GM19099 (cell line): ENCODE measurements around the gene AJUBA.

Experiments used
- POLR2A ChIP-seq: IDR thresholded peaks from 3 replicates; pipeline ENCODE4 v1.6.1; 2011; ENCODE audit warnings: low read depth; ENCODE audit not compliant: insufficient read length; ENCODE audit errors: extremely low read depth

AJUBA gene

DNA sequence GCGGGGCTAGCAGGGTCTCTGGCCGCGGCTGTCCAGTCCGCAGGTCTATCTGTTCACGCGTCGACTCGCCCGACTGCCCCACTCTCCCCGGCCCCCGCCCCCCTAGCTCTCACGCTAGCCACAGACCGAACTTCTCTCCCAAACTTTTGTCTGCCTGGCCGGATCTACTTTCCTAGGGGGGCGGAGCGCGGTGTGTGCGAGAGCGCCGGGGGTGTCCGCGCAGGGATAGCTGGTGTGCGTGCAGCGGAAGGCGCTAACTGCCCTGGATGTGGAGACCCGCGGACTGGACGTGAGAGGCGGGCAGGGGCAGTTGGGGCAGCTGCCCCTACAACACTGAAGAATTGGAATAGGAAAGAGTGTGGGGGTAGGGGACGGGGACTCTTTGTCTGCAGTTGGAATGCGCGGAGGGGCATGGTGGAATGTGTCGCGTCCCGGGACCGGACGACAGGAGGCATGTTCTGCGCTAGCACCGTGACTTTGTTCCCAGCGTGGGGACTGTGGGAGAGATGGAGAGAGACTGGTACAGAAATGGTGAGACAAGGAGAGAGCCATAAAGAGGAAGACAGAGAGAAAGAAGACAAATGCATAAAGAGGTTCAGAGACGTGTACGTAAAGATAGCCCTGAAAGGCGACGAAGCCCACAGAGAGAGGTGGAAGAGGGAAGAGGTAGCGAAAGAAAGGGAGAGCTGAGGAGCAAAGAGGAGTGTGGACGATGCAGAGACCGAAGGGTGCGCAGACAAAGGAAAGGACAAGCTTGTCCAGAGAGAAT, at the start of gene AJUBA:
AJUBA (minus strand) TSS at position 75 of the 769 bp plus-strand sequence. CDS start 285 bp downstream, outside the sequence.
- TF ChIP-seq POLR2A, result no peak

DNA sequence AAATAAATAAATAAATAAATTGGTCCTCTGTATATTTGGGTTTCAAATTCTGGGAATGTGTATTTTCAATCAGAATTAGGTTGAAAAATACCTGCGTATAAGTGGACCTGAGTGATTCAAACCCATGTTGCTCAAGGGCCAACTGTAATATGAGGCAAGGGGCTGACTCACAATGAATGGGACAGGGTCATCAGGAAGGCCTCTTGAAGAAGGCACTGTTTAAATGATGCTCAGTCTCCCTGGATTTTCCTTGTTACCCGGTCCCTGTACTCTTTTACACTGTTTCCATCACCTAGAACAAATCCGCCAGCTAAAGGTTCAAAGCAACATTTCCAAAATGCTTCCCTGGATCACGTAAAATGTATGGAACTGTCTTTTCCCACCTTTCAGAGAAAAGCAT, 48.6 kb upstream of the AJUBA start:
- TF ChIP-seq POLR2A, result no peak

DNA sequence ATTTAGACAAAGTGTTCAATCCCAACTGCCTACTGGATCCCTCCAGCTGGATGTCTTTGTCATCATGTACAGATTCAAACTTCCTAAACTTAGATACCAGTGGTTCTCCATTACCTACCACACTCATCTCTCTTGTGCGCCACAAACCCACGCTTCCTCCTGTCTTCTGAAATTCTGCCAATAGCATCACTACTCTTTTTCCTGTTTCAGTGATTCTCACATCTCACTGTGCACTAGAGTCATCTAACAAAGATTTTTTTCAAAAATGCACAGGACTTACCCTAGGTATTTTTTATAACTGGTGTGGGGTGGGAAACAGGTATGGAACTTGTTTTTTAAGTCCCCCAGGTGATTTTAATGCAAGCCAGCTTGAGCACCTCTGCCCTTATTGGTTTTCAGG, 46.4 kb upstream of the AJUBA start:
- TF ChIP-seq POLR2A, result no peak

DNA sequence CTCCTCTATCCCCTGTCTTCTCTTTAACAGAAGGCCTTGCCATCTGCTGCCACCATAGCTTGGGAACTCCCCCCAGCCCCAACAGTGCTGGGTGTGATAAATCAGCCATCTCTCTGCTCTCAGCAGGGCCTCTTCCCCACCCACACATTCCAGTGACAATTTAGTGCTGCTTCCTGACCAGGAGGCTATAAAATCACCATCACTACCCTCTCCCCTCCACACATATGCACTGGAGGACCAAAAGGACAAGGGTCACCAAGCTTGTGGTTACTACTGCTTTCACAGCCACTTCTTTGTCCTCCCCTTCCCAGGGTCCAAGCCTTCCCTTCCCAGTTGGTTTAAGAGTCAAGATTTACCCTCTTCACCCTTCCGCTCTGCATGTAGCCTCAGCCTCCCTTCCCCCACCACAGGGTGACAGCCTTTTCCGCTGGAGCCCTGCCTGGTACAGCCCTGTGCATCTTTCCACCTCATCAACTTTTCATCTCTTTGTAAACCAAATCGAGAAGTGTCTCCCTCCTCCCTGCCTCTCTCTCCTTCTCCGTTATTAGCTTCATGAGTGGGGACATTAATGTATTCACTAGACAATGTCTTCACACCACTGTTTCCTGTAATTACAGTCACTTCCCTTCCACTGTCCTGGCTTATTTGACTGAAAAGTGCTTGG, 42.9 kb upstream of the AJUBA start:
- no peak for TF ChIP-seq POLR2A

DNA sequence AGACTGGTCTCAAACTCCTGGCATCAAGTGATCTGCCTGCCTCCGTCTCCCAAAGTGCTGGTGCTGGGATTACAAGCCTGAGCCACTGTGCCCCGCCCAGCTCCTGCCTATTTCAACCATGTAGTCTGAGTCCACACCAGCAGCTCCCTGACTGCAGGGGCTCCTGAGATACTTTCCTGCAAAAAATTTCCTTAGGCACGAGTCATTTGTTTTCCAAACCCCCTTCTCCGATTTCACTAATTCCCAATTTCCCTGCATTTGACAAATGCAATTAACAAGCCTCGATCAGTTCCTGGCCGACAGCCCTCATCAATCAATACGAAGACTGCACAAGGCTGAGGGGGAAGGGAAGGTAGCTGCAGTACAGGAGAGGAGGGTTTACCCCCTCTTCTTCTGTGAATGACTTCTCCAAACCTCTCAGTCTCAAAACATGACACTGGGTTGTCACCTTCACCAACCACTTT, 42.3 kb upstream of the AJUBA start:
- TF ChIP-seq POLR2A, result no peak

DNA sequence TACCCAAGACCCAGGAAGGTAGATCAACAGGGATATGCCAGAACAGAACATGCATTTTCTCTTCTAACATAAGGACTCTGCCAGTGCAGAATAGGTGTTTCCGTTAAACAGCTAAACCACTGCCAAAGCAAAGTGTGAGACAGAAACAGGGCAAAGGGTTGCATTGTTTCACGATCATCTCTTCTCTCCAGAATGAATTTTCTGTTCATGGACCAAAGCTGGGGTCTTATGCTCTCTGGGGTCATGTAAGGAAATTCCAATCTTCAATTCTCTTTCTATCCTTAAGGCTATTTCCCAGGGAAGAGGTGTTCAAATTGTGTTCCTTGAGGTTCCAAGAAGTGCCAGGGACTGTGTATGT, 41.4 kb upstream of the AJUBA start:
- TF ChIP-seq POLR2A, result no peak

DNA sequence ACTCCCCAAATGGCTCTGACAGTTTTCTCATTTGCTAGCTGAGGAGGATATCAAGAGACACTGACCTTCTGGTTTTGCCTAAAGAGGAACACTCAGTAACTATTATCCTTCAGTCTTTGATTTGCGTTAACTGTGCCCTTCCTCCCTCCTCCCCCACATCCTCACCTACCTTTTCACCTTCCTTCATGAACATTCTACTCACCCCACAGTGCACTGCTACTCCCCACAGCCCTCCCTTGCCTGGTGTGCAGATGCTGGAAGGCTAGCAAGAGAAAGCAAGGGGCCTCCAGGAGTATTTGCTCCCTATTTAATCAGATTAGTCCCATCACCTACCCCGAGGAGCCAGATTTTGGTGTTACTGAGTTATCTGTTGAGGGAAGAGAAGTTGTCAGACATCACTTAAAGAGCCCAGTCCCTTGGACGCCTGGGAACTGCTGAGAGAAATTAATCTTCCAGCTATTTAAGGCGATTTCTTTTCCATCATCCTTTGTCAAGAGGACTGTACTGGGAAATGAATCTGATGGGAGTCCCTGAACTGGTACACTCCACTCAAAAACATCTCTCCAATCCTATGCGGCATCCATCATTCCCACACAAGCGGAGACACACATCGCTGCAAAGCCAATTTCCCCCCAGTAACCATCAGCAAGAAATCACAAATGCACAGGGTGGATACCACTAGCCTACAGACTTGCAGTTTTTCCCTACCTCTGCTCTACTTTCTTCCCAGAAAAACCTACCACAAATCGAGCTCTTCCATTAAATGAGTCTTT, 40.9 kb upstream of the AJUBA start:
- no peak for TF ChIP-seq POLR2A

DNA sequence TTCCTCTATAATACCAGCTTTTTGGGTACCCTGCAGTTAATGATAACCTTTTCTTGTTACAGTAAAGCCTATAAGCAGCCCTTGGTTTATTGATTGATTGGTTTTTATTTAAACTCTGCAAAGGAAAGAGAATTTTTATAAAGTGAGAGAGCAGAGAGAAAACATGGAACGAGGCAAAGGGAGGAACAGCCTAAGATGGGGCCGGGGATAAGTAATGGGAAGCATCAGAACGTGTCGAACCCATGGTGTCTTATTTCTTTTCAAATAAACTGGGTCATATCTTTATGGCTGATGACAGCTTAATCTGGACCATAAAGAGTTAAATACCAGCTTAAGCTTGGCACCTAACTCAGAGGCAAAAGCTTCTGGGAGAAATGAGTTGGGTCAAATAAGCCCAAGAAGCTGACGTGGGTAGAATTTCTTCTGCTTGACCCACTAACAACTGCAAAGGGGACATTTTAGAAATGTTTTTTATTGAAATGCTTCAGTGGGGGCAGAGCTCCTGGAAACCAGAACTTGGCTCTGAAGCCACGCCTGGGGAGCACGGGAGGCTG, 39.6 kb upstream of the AJUBA start:
- TF ChIP-seq POLR2A, result no peak

DNA sequence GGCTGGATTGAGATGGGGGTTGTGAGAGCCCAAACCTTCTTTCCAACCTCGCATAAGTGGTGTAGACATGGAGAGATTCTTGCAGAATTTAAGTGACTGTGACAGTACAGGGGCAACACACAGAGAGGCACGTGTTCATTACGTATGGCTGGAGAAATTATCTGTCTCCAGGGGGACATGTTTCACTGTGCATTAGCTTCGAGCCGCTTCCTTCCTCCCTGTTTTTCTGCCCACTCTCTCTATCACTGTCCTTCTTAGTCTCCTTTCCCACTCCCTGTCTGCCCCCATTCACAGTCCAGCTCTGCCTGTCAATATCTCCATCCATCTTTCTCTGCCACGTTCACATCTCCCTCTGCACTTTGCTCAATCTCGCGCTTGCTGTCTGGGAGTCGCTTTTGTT, 39.1 kb upstream of the AJUBA start:
- TF ChIP-seq POLR2A, result no peak

DNA sequence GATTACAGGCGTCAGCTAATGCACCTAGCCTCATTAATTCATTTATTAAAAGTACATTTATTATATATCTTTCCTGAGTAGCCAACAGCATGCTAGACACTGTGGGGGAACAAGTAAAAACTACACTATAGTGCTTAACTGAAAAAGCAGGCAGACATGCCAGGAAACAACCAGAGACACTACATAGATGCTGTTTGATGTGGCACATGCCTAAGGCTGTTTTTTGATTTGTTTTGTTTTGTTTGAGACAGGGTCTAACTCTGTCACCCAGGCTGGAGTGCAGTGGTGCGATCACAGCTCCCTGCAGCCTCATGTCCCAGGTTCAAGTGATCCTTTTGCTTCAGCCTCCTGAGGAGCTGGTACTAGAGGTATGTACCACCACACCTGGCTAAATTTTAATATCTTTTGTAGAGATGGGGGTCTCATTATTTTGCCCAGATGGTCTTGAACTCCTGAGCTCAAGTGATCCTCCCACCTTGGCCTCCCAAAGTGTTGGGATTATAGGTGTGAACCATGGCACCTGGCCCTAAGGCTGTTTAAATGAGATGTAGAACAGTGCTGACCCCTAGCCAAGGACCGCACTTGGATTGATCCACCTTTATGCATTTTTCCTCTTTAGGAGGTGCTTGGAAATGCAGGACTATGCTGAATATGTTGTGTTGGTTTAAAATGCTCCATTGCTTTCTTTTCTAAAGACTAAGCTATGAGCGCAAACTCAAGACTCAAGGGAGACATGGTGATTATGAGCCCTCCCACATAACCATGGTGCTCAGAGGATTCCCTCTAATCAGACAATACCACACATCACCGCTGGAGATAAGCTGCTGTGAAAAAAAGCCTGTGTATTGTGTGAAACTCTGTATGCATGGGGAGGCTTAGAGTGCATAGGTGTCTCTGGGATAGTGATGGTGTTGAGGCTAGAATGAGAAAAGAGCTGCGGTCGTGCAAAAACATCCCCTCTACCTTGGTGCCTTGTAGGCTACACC, 38.1 kb upstream of the AJUBA start:
- TF ChIP-seq POLR2A, result no peak

DNA sequence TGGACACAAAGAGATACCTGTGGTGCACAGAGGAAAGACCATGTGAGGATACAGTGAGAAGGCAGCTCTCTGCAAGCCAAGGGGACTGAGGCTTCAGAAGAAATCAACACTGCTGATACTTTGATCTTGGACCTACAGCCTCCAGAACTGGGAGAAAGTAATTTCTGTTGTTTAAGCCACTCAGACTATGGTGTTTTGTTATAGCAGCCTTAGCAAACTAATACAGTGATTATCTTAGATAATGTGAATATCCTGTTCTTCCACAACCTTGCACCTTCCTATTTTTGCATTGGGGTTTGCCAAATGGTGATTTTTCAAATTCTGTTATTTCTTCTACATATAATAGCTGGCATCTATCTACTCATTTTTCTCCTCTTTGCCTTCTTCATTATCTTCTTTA, 35.8 kb upstream of the AJUBA start:
- no peak for TF ChIP-seq POLR2A

DNA sequence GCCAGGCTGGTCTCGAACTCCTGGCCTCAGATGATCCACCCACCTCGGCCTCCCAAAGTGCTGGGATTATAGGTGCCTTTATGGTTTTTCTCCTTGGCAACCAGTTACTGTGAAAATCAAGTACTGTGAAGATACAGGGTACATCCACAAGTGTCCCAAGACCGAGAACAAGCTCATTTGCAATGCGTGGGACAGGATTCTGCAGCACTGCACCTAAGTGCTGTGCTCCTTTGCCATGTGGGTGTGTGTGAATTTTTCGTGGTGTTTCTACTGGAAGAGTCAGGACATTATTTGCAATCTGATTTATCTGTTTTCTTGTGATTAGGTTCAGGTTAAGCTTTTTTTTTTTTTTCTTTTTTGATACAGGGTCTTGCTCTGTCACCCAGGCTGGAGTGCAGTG, 34.7 kb upstream of the AJUBA start:
- no peak for TF ChIP-seq POLR2A

DNA sequence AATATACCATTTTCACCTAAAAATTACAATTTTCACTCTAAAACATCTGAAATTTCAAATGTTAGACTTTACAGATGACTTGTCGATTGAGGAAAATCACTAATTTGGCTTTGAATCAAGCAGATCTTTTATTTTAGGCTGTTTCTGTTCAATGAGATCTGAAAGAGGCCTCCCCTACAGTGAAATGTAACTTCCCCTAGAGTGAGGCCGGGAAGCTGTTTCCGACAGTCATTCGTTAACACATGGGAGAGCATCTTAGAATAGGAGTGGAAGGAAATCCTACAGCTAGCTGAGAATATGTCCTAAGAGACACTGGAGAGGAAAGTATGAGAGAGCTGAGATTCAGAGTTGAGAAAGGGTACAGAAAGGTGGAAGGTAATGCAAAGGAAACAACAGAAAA, 33.3 kb upstream of the AJUBA start:
- no peak for TF ChIP-seq POLR2A

DNA sequence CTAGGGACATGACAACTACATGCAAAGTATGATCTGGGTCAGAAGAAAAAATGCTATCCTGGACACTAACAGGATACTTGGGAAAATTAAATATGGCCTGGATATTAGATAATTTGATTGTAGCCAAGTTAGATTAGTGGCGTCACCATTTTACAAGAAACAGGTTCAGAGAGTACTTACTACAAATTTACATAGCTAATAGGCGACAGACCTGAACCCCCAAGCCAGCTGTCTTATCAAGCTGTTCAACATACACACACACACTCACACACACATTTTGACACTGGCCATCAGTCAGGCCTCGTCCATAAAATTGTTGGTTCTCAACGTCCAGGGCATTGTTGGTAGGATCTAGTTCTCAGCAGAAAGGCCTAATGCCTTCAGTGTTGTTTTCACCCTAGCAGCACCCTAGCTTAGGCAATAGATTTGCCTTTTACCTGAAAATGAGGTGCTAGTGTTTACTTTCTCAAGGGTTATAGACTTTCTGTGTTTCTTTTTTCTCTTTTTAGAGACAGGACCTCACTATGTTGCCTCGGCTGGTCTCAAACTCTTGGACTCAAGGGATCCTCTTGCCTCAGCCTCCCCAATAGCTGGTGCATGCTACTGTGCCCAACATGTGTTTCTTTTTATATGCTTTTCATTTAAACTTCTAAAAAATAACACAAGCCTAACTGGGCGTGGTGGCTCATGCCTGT, 30.9 kb upstream of the AJUBA start:
- no peak for TF ChIP-seq POLR2A
